HepG2 (cell line): ENCODE results near the gene GFAP.

Source experiments
- EZH2 ChIP-seq: conservative IDR thresholded peaks from 2 replicates; pipeline ENCODE4 v1.6.1; 2012; ENCODE audit warnings: mild to moderate bottlenecking, low read depth, low read length, moderate library complexity
- HMG20A ChIP-seq: IDR thresholded peaks from 2 replicates; pipeline ENCODE4 v1.6.1; 2016; ENCODE audit warnings: borderline replicate concordance
- ZNF589 ChIP-seq: sonication (generic); formaldehyde crosslinking; conservative IDR thresholded peaks from 2 replicates; pipeline ENCODE4 v1.8.0; 2022; ENCODE audit warnings: mild to moderate bottlenecking, moderate library complexity, missing genetic modification reagents
- TF ChIP-seq, protein P1 (sequence below): sonication (generic); formaldehyde crosslinking; IDR thresholded peaks from 2 replicates; pipeline ENCODE4 v1.8.1; 2023; ENCODE audit warnings: missing genetic modification reagents, inconsistent platforms, borderline replicate concordance

- TF ChIP-seq HMG20A (no peak), ZNF589 (CRISPR knock-in tag) (no peak), EZH2 (no peak)
- TF ChIP-seq, protein P1, sequence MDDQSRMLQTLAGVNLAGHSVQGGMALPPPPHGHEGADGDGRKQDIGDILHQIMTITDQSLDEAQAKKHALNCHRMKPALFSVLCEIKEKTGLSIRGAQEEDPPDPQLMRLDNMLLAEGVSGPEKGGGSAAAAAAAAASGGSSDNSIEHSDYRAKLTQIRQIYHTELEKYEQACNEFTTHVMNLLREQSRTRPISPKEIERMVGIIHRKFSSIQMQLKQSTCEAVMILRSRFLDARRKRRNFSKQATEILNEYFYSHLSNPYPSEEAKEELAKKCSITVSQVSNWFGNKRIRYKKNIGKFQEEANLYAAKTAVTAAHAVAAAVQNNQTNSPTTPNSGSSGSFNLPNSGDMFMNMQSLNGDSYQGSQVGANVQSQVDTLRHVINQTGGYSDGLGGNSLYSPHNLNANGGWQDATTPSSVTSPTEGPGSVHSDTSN (CRISPR knock-in tag) = no peak
Observed at GRCh38 chr17:44925731-44926697, 10.7 kb upstream of the GFAP start.
